Lower leg skin (tissue), 4 donors: Measurements from ENCODE around the gene HIBCH. TPM values are rescaled to one million over a fixed set of nuclear protein-coding genes. Genes with fewer than 3 reads are reported as not detected.

ENCODE experiments used
- DNase-seq, 2 donors: peaks; one replicate each; pipeline ENCODE4 v3.0.0-alpha.2; 2019; ENCODE audit warnings: low spot score in 2 of 2
- H3K4me3 ChIP-seq: fragments of 200-600 bp; sonication (generic); 2 replicates; pipeline ENCODE4 v1.5.1; 2017; ENCODE audit warnings: mild to moderate bottlenecking, low read depth; ENCODE audit not compliant: poor library complexity, severe bottlenecking
- CTCF ChIP-seq, 3 donors: fragments of 450-650 bp; IDR thresholded peaks; one replicate each; pipeline ENCODE4 v1.5.1; 2016; ENCODE audit warnings: antibody characterized with exemption in 3 of 3, mild to moderate bottlenecking in 3 of 3, moderate library complexity in 2 of 3
- POLR2A ChIP-seq, 2 donors: fragments of 450-650 bp; IDR thresholded peaks; one replicate each; pipeline ENCODE4 v1.6.1; 2016 to 2017; ENCODE audit warnings: antibody characterized with exemption in 2 of 2, mild to moderate bottlenecking in 1 of 2, moderate library complexity in 1 of 2
- WGBS, 2 donors: methylation state at CpG; one replicate each; pipeline ENCODE4 v1.1.5; 2018; 5-methylcytosine and 5-hydroxymethylcytosine counted together
- intact Hi-C: fragments of 100-400 bp; cut with DNase I; formaldehyde crosslinking; loops from one replicate; pipeline ENCODE4 v1.15.0; 2023; ENCODE audit warnings: low total_unique reads
- total RNA-seq, 4 donors: library from RNA; depleted of rRNA; stranded (reverse); fragments of >200 nt; gene quantifications; one replicate each; pipeline ENCODE4 v1.1.0, GENCODE V29; 2016

HIBCH gene
- total RNA-seq, 4 donors from 2014 or later = 10.0 to 21.4 (median 18.4) TPM

GRCh38 chr2:190207930-190208329 is 111.7 kb downstream of the HIBCH start:
- no peak for DNase-seq
- 61 to 67% methylated on average over 2 of the region's 2 CpGs for WGBS, 2 donors
- H3K4me3 ChIP-seq = no peak overlapping the region
- no peak for TF ChIP-seq CTCF (IDR thresholded peaks at IDR 0.05)
- TF ChIP-seq POLR2A (IDR thresholded peaks at IDR 0.05) = no peak
- intact Hi-C loops = no loop called here

GRCh38 chr2:190205657-190206056 is 114.0 kb downstream of the HIBCH start:
- TF ChIP-seq POLR2A (IDR thresholded peaks at IDR 0.05) (no peak), CTCF (IDR thresholded peaks at IDR 0.05) (no peak)
- no peak for DNase-seq
- intact Hi-C loops = no loop called here
- H3K4me3 ChIP-seq = no peak overlapping the region
- 84 to 89% methylated on average over 4 of the region's 4 CpGs for WGBS, 2 donors

- TF ChIP-seq CTCF (IDR thresholded peaks at IDR 0.05) (no peak), POLR2A (IDR thresholded peaks at IDR 0.05) (no peak)
- WGBS, 2 donors = 95 to 100% methylated on average over 1 of the region's 1 CpG
- DNase-seq = no peak
- intact Hi-C loops = no loop called here
- H3K4me3 ChIP-seq = no peak overlapping the region
These were observed 117.0 kb downstream of the HIBCH start for GRCh38 chr2:190202604-190203003.

GRCh38 chr2:190202018-190202417 is 117.6 kb downstream of the HIBCH start:
- intact Hi-C loops = no loop called here
- no peak overlapping the region for H3K4me3 ChIP-seq
- no peak for TF ChIP-seq POLR2A (IDR thresholded peaks at IDR 0.05)
- no peak for DNase-seq

GRCh38 chr2:190200603-190201002 is 119.0 kb downstream of the HIBCH start:
- WGBS, 2 donors = 69 to 78% methylated on average over 1 of the region's 1 CpG
- intact Hi-C loops = no loop called here
- no peak overlapping the region for H3K4me3 ChIP-seq
- no peak for TF ChIP-seq CTCF (IDR thresholded peaks at IDR 0.05)
- no peak for TF ChIP-seq POLR2A (IDR thresholded peaks at IDR 0.05)
- DNase-seq = no peak

GRCh38 chr2:190199530-190199929 is 120.1 kb downstream of the HIBCH start:
- TF ChIP-seq CTCF (IDR thresholded peaks at IDR 0.05) (no peak), POLR2A (IDR thresholded peaks at IDR 0.05) (no peak)
- no peak for DNase-seq
- intact Hi-C loops = no loop called here
- WGBS, 2 donors = 80 to 96% methylated on average over 1 of the region's 1 CpG
- no peak overlapping the region for H3K4me3 ChIP-seq
